PC-3 (cell line): ENCODE measurements around the gene KLHL6. TPM values are rescaled to one million over a fixed set of nuclear protein-coding genes. Genes with fewer than 3 reads are reported as not detected.
"Not testable (repeated sequence)": the region's sequence is repeated elsewhere in the genome, so short reads cannot be mapped to it uniquely, and the experiment has no call there.

ENCODE experiments used
- ATAC-seq: fragments of 200-7000 bp; cut with Tn5 transposase; 2 replicates; pipeline ENCODE4 v1.9.1; 2020; ENCODE audit warnings: mild to moderate bottlenecking, moderate library complexity
- BruUV-seq: library from RNA; stranded (reverse); fragments of 400-500 nt; replicated peaks from 2 replicates; lab custom pipeline; 2021; lab: Mats Ljungman, UMichigan
- CTCF ChIA-PET: fragments of 300-600 bp; sonication (Branson Sonifier 250); formaldehyde crosslinking; loops from one replicate; lab custom pipeline; 2022; ENCODE audit warnings: antibody characterized with exemption; lab: Charles Lee
- POLR2A ChIA-PET: fragments of 300-600 bp; sonication (Branson Sonifier 250); formaldehyde crosslinking; loops from one replicate; lab custom pipeline; 2022; ENCODE audit warnings: antibody characterized with exemption; ENCODE audit not compliant: unreplicated experiment; lab: Charles Lee
- DNase-seq: peaks from one replicate; pipeline ENCODE4 v3.0.0-alpha.2; 2015
- H2AFZ ChIP-seq: fragments of 300-600 bp; sonication (generic); 2 replicates; pipeline ENCODE4 v1.6.0; 2016; ENCODE audit warnings: antibody characterized with exemption, low read length
- H3F3A ChIP-seq: fragments of 300-600 bp; sonication (generic); one replicate; pipeline ENCODE4 v1.6.0; 2017; ENCODE audit warnings: antibody characterized with exemption, low read length, control low read depth, mild to moderate bottlenecking; ENCODE audit not compliant: unreplicated experiment
- H3K27ac ChIP-seq: fragments of 300-600 bp; sonication (generic); 2 replicates; pipeline ENCODE4 v1.5.1; 2016; ENCODE audit warnings: mild to moderate bottlenecking, low read length
- H3K27me3 ChIP-seq: fragments of 300-600 bp; sonication (generic); 2 replicates; pipeline ENCODE4 v1.6.1; 2016; ENCODE audit warnings: low read length, mixed read lengths
- H3K36me3 ChIP-seq: fragments of 300-600 bp; sonication (generic); 2 replicates; pipeline ENCODE4 v1.6.1; 2016; ENCODE audit warnings: low read depth, mixed run types, low read length, mixed read lengths
- H3K4me1 ChIP-seq: fragments of 300-600 bp; sonication (generic); 2 replicates; pipeline ENCODE4 v1.5.1; 2016; ENCODE audit warnings: low read length; ENCODE audit not compliant: insufficient read depth
- H3K4me2 ChIP-seq: fragments of 300-600 bp; sonication (generic); 2 replicates; pipeline ENCODE4 v1.6.0; 2016; ENCODE audit warnings: low read length
- H3K4me3 ChIP-seq: fragments of 300-600 bp; sonication (generic); 2 replicates; pipeline ENCODE4 v1.5.1; 2016; ENCODE audit warnings: mild to moderate bottlenecking, low read length, mixed read lengths
- H3K79me2 ChIP-seq: fragments of 300-600 bp; sonication (generic); 2 replicates; pipeline ENCODE4 v1.6.1; 2017; ENCODE audit warnings: low read length, mixed read lengths
- H3K9ac ChIP-seq: fragments of 300-600 bp; sonication (generic); 2 replicates; pipeline ENCODE4 v1.6.0; 2016; ENCODE audit warnings: mild to moderate bottlenecking, low read length
- H3K9me2 ChIP-seq: fragments of 300-600 bp; sonication (generic); replicated peaks from 2 replicates; pipeline ENCODE4 v1.6.1; 2016; ENCODE audit warnings: mixed run types, low read length, mixed read lengths
- H3K9me3 ChIP-seq: fragments of 300-600 bp; sonication (generic); 2 replicates; pipeline ENCODE4 v1.6.1; 2016; ENCODE audit warnings: low read length, mixed read lengths
- H4K20me1 ChIP-seq: fragments of 300-600 bp; sonication (generic); 2 replicates; pipeline ENCODE4 v1.6.1; 2016; ENCODE audit warnings: low read length, mixed read lengths
- EZH2 ChIP-seq: fragments of 300-600 bp; sonication (generic); IDR thresholded peaks from one replicate; pipeline ENCODE4 v1.6.1; 2017; ENCODE audit warnings: antibody characterized with exemption, mild to moderate bottlenecking, low read length; ENCODE audit not compliant: unreplicated experiment
- EZH2phosphoT487 ChIP-seq: fragments of 300-600 bp; sonication (generic); IDR thresholded peaks from 2 replicates; pipeline ENCODE4 v1.6.1; 2018; ENCODE audit warnings: mild to moderate bottlenecking, antibody characterized with exemption, low read length, borderline replicate concordance
- intact Hi-C: fragments of 100-400 bp; cut with micrococcal nuclease; formaldehyde crosslinking; loops from 2 replicates; pipeline ENCODE4 v1.9.0; 2023
- total RNA-seq: library from RNA; depleted of rRNA; stranded (reverse); fragments of >200 nt; gene quantifications from 2 replicates; pipeline ENCODE4 v1.2.3, GENCODE V29; 2014
- TF ChIP-seq, protein P1 (sequence below): fragments of 300-600 bp; sonication (generic); conservative IDR thresholded peaks from 2 replicates; pipeline ENCODE4 v1.5.1; 2017; ENCODE audit warnings: antibody characterized with exemption, low read depth, mild to moderate bottlenecking, low read length

Gene KLHL6
- total RNA-seq, 1 experiment from 2014 or later: not detected

DNA sequence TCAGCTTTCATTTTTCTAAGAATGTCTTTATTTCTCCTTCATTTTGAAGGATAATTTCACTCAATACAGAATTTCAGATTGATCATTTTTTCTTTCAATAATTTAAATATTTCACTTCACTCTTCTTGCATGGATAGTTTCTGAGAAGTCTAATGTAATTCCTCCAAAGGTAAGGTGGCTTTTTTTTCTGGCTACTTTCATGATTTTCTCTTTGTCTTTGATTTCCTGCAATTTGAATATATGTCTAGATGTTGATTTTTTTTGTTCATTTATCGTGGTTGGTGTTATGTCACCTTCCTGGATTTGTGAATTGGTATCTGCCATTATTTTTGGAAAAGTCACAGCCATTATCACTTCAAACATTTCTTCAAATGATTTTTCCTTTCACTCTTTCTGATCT is 112.5 kb downstream of the KLHL6 start:
- H3K4me1 ChIP-seq: peaks cover under 1% of the 10 kb centered on the region; the same call in 1 of the 2 replicates
- no peaks in the 10 kb centered on the region for H4K20me1 ChIP-seq
- H3F3A ChIP-seq: no peaks in the 10 kb centered on the region
- ATAC-seq (no peak), DNase-seq (no peak)
- no peak overlapping the region for H2AFZ ChIP-seq
- no peaks in the 10 kb centered on the region for H3K27me3 ChIP-seq
- intact Hi-C loops: no loop called here
- TF ChIP-seq, protein P1, sequence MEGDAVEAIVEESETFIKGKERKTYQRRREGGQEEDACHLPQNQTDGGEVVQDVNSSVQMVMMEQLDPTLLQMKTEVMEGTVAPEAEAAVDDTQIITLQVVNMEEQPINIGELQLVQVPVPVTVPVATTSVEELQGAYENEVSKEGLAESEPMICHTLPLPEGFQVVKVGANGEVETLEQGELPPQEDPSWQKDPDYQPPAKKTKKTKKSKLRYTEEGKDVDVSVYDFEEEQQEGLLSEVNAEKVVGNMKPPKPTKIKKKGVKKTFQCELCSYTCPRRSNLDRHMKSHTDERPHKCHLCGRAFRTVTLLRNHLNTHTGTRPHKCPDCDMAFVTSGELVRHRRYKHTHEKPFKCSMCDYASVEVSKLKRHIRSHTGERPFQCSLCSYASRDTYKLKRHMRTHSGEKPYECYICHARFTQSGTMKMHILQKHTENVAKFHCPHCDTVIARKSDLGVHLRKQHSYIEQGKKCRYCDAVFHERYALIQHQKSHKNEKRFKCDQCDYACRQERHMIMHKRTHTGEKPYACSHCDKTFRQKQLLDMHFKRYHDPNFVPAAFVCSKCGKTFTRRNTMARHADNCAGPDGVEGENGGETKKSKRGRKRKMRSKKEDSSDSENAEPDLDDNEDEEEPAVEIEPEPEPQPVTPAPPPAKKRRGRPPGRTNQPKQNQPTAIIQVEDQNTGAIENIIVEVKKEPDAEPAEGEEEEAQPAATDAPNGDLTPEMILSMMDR: no peak
- no peak for TF ChIP-seq EZH2
- no peak for TF ChIP-seq EZH2phosphoT487
- peaks cover 19% of the 10 kb centered on the region for H3K9me3 ChIP-seq
- H3K4me2 ChIP-seq: no peak overlapping the region
- H3K4me3 ChIP-seq: no peak overlapping the region
- H3K79me2 ChIP-seq: peaks cover 2% of the 10 kb centered on the region; the same call in 1 of the 2 replicates
- POLR2A ChIA-PET: no interaction called here
- CTCF ChIA-PET: no interaction called here
- no peaks in the 10 kb centered on the region for H3K36me3 ChIP-seq
- H3K27ac ChIP-seq: no peak overlapping the region
- no TSS peak for BruUV-seq
- H3K9me2 ChIP-seq: no peaks in the 10 kb centered on the region
- H3K9ac ChIP-seq: no peak overlapping the region

DNA sequence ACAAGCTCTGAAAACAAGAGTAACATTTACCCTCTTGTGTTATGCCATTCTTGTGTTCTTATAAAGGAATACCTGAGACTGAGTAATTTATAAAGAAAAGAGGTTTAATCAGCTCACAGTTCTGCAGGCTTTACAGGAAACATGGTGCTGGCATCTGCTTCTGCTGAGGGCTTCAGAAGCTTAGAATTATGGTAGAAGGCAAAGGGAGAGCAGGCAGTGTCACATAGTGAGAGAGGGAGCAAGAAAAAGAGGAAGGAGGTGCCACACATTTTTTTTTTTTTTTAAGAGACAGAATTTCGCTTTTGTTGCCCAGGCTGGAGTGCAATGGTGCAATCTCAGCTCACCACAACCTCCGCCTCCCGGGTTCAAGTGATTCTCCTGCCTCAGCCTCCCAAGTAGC is 115.0 kb downstream of the KLHL6 start:
- H3F3A ChIP-seq, intact Hi-C loops, H2AFZ ChIP-seq, H3K4me1 ChIP-seq, H3K9me2 ChIP-seq, H4K20me1 ChIP-seq, H3K36me3 ChIP-seq, H3K27ac ChIP-seq, BruUV-seq, H3K4me3 ChIP-seq, H3K9ac ChIP-seq, H3K79me2 ChIP-seq, H3K4me2 ChIP-seq, ATAC-seq, H3K27me3 ChIP-seq, CTCF ChIA-PET, DNase-seq: not testable (repeated sequence)
- H3K9me3 ChIP-seq: peaks cover 19% of the 10 kb centered on the region
- POLR2A ChIA-PET: interaction anchor here (0.6 kb wide), 1 partner anchor 49 kb away, joined by 3 read pairs; no protein-coding TSS in a partner anchor

DNA sequence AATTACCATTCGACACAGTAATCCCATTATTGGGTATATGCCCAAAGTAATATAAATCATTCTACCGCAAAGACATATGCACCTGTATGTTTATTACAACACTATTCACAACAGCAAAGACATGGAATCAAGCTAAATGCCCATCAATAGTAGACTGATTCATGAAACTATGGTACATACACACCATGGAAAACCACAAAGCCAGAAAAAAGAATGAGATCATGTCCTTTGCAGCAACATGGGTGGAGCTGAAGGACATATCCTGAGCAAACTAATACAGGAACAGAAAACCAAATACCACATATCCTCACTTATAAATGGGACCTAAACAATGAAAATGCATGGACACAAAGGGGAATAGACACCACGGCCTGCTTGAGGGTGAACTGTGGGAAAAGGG is 116.0 kb downstream of the KLHL6 start:
- Histone ChIP-seq H3K9me2 (no peaks in the 10 kb centered on the region), H3K79me2 (no peaks in the 10 kb centered on the region), H3K9ac (no peak overlapping the region), H3K27ac (no peak overlapping the region), H3K4me1 (no peaks in the 10 kb centered on the region), H3K9me3 (peaks cover 17% of the 10 kb centered on the region), H3F3A (no peaks in the 10 kb centered on the region), H3K36me3 (no peaks in the 10 kb centered on the region), H3K4me2 (no peak overlapping the region), H4K20me1 (no peaks in the 10 kb centered on the region), H3K27me3 (no peaks in the 10 kb centered on the region), H2AFZ (no peak overlapping the region), H3K4me3 (no peak overlapping the region)
- TF ChIP-seq, protein P1: no peak
- TF ChIP-seq EZH2 (no peak), EZH2phosphoT487 (no peak)
- DNase-seq (peak; percentile 22), ATAC-seq (peak; percentile 31; the same call in 1 of the 2 replicates)
- ChIA-PET CTCF (no interaction called here), POLR2A (no interaction called here)
- intact Hi-C loops: no loop called here
- BruUV-seq: no TSS peak
